ENCODE data around the gene NEUROD2. TPM values are rescaled to one million over a fixed set of nuclear protein-coding genes. Genes with fewer than 3 reads are reported as not detected.

NEUROD2 gene
- total and polyA plus RNA-seq, 5 donors = not detected

DNA sequence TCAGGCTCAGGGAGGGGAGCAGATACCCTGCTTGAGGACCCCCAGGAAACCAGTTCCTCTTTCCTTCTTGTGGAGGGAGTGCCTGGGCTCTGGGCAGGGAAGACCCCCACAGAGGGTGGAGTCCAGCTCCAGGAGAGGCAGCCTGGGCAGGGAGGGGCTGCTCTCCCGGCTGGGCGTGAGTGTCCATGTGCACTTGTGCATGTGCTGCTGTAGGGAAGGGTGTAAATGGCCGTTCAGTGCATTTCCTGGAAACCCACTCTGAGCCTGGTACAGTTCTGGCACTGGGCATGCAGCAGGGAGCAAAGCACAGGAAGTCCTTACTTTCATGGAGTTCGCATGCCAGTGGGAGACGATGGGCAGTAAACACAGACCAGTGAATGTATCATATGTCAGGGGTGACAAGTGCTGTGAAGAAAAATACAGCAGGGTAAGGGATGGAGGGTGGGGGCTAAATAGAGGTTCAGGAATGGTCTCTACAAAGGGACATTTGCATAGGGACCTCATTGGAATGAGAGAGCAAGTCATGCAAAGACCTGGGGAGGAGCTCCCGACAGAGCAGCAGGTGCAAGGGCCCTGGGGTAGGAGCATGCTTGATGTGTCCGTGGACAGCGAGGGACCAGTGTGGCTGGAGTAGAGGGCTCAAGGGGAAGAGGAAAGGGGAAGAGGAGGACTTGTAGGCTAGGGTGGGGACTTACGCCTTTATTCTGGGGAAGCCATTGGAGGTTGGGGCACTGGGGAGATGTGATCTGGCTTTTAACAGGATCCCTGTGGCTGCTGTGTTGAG, 34.8 kb upstream of the NEUROD2 start:
- H3K4me1 ChIP-seq (ENCODE audit: control insufficient read depth, insufficient read depth, low read length) = peaks cover 24% of the 10 kb centered on the region
- H3K27ac ChIP-seq (ENCODE audit: low read length) = no peak overlapping the region
- H3K9me3 ChIP-seq (ENCODE audit: control insufficient read depth, low read length) = no peaks in the 10 kb centered on the region
- no peak overlapping the region for H3K4me3 ChIP-seq (ENCODE audit: low read length)
- no peak for ATAC-seq
- no peak for DNase-seq
- no peaks in the 10 kb centered on the region for H3K27me3 ChIP-seq (ENCODE audit: control insufficient read depth, insufficient read depth)
- WGBS = 82% methylated on average over 9 of the region's 9 CpGs
- intact Hi-C loops (cut with DNase I) = loop anchor here in 1 of 4 donors (10.0 kb wide), 1 partner anchor 62 kb away; the partner anchor contains the start of gene ERBB2

DNA sequence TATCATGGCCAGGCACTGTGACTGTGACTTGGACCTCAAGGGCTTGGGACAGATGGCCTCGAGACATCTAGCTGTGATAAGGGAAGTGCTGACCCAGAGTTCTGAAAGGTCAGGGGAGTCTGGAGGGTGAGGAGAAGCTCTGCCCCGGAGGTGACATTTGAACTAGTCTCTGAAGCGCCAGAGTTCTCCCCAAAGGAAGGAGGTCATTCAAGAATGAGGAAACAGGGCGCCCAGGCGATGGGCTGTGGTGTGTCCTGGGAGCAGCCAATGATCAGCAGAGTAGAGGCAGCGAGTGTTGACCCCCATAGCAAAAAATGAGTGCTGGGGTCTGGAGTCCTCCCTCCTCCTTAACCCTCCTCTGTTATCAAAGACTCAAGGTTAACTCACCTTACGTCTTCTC, 34.2 kb upstream of the NEUROD2 start:
- Histone ChIP-seq H3K27me3 (ENCODE audit: control insufficient read depth, insufficient read depth) (no peaks in the 10 kb centered on the region), H3K4me1 (ENCODE audit: control insufficient read depth, insufficient read depth, low read length) (peaks cover 24% of the 10 kb centered on the region), H3K27ac (ENCODE audit: low read length) (no peak overlapping the region), H3K4me3 (ENCODE audit: low read length) (no peak overlapping the region), H3K9me3 (ENCODE audit: control insufficient read depth, low read length) (no peaks in the 10 kb centered on the region)
- 67% methylated on average over 7 of the region's 7 CpGs for WGBS
- intact Hi-C loops (cut with DNase I) = loop anchor here in 1 of 4 donors (10.0 kb wide), 1 partner anchor 63 kb away; the partner anchor contains the start of gene ERBB2
- ATAC-seq (no peak), DNase-seq (no peak)

DNA sequence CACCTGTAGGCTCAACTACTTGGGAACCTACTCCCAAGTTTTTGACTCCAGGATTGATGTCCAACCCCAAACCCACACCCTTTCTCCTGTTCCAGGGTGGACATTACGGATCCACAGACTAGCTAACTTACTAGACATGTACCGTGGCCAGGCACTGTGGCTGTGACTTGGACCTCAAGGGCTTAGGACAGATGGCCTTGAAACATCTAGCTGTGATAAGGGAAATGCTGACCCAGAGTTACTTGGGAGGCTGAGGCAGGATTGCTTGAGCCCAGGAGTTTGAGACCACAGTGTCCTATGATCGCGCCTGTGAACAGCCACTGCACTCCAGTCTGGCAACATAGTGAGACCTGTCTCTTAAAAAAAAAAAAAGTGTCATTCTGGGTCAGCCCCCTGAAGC, 33.4 kb upstream of the NEUROD2 start:
- Histone ChIP-seq H3K27me3 (ENCODE audit: control insufficient read depth, insufficient read depth) (no peaks in the 10 kb centered on the region), H3K4me1 (ENCODE audit: control insufficient read depth, insufficient read depth, low read length) (peaks cover 24% of the 10 kb centered on the region), H3K9me3 (ENCODE audit: control insufficient read depth, low read length) (no peaks in the 10 kb centered on the region), H3K27ac (ENCODE audit: low read length) (no peak overlapping the region), H3K4me3 (ENCODE audit: low read length) (no peak overlapping the region)
- no peak for ATAC-seq
- intact Hi-C loops (cut with DNase I) = loop anchor here in 1 of 4 donors (10.0 kb wide), 1 partner anchor 64 kb away; the partner anchor contains the start of gene ERBB2
- WGBS = 96% methylated on average over 4 of the region's 4 CpGs
- no peak for DNase-seq

DNA sequence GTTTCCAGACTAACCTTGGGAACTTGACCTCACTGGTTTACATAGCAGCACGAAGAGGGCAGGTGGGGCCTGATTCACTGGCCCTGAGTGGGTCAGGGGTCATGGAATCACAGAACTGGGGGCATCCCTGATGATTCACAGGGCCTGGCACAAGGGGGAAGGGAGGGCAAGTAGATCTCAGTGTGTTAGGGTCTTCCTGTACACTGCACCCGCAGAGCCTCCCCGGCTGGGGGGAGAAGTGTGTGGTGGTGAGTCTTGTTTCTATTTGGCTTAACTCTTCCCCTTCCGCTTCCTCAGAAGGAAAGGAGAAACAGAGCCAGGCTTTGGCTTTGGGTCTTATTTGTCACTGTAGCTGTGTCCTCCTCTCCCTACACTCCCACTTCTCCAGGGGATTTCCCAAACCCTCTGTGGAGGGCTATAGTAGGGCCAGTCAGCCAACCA, 32.9 kb upstream of the NEUROD2 start:
- Histone ChIP-seq H3K4me1 (ENCODE audit: control insufficient read depth, insufficient read depth, low read length) (peaks cover 24% of the 10 kb centered on the region), H3K27ac (ENCODE audit: low read length) (no peak overlapping the region), H3K9me3 (ENCODE audit: control insufficient read depth, low read length) (no peaks in the 10 kb centered on the region), H3K4me3 (ENCODE audit: low read length) (no peak overlapping the region), H3K27me3 (ENCODE audit: control insufficient read depth, insufficient read depth) (no peaks in the 10 kb centered on the region)
- DNase-seq (no peak), ATAC-seq (no peak)
- intact Hi-C loops (cut with DNase I) = loop anchor here in 1 of 4 donors (10.0 kb wide), 1 partner anchor 64 kb away; the partner anchor contains the start of gene ERBB2
- WGBS = 39% methylated on average over 4 of the region's 4 CpGs

DNA sequence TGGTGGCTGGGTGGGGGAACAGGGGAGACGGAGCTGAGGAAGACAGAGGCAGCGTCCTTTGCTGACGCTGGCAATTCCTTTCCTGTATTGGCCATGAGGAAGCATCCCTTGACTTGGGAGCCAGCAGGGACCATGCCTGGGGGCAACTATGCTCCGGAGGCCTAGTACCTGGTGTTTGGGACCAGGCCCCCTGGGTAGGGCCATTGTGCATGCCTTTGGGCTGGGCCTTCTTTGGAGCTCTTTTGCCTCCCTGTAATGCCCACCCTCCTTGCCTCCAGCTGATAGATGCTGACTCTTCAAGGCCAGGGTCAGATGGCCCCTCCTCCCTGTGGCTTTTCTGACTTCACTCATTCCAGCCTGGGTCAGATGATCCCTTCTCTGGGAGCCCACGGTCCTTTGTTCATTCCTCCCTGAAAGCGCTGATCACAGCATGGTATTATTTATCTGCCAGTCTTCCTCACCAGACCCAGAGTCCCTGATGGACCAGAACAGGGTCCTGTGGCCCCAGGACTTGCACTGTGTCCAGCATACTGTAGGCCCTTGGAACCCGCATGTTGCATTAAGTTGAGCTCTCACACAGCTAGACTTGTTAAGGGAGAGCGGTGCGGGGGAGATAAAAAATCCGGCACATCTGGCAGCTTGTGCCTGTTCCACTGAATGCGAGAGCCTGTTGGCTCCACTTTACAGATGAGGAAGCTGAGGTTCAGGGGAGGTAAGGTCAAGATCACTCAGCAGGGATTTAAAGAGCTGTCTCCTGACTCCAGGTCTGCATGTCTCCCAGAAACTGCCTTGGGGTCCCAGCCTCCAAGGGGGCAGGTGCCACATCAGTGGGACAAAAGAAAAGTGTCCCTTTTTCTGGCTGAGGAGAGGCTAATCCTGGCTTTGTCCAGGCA, 32.1 kb upstream of the NEUROD2 start:
- intact Hi-C loops (cut with DNase I) = loop anchor here in 1 of 4 donors (10.0 kb wide), 1 partner anchor 65 kb away; the partner anchor contains the start of gene ERBB2
- ATAC-seq (no peak), DNase-seq (no peak)
- Histone ChIP-seq H3K9me3 (ENCODE audit: control insufficient read depth, low read length) (no peaks in the 10 kb centered on the region), H3K4me3 (ENCODE audit: low read length) (no peak overlapping the region), H3K27ac (ENCODE audit: low read length) (no peak overlapping the region), H3K27me3 (ENCODE audit: control insufficient read depth, insufficient read depth) (no peaks in the 10 kb centered on the region), H3K4me1 (ENCODE audit: control insufficient read depth, insufficient read depth, low read length) (peaks cover 24% of the 10 kb centered on the region)
- 80% methylated on average over 11 of the region's 11 CpGs for WGBS

DNA sequence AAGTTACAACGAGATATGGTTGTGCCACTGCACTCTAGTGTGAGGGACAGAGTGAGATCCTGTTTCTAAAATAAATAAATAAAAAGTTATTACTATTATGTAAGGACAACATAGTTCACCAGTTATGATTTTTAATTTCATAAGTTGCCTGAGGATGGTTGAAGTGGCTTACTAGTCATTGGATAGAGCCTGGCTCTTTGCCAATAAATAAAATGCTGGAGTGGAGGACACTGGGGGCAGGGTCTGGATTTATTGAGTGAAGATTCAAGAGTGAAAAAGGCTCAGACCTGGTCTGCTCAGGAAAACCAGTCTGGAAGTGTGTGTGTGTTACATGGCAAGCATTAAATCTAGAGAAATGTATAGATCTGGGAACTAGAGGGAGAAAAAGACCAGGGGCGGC, 31.3 kb upstream of the NEUROD2 start:
- H3K4me3 ChIP-seq (ENCODE audit: low read length) = no peak overlapping the region
- 75% methylated on average over 2 of the region's 2 CpGs for WGBS

DNA sequence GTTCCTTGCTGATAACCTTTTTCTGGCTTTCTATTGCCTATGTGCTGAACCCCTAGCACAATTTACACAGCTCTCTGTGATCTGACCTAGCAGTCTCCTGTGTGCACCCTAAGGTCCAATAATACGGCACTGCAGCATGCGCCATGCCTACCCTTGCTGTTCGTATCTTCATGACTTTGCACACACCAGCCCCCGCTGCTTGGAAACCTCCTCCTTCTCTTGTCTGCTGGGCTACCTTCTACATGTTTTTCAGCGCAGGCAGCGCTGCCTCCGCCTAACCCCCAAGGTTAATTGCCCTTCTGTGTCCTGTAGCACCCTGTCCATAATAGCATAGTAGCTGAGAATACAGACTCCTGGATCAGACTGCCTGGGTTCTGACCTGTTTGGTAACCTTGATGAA, 30.6 kb upstream of the NEUROD2 start:
- no peak overlapping the region for H3K27ac ChIP-seq (ENCODE audit: low read length)
- intact Hi-C loops (cut with DNase I) = no loop called here
- H3K4me3 ChIP-seq (ENCODE audit: low read length) = no peak overlapping the region
- H3K27me3 ChIP-seq (ENCODE audit: control insufficient read depth, insufficient read depth) = no peaks in the 10 kb centered on the region
- DNase-seq (no peak), ATAC-seq (no peak)
- H3K9me3 ChIP-seq (ENCODE audit: control insufficient read depth, low read length) = no peaks in the 10 kb centered on the region
- WGBS = 92% methylated on average over 7 of the region's 7 CpGs
- peaks cover 22% of the 10 kb centered on the region for H3K4me1 ChIP-seq (ENCODE audit: control insufficient read depth, insufficient read depth, low read length)

More for the DNA sequence above, 31.3 kb upstream of the NEUROD2 start:
- no peaks in the 10 kb centered on the region for H3K27me3 ChIP-seq (ENCODE audit: control insufficient read depth, insufficient read depth)
- intact Hi-C loops (cut with DNase I) = no loop called here
- peaks cover 24% of the 10 kb centered on the region for H3K4me1 ChIP-seq (ENCODE audit: control insufficient read depth, insufficient read depth, low read length)
- ATAC-seq (no peak), DNase-seq (no peak)
- H3K27ac ChIP-seq (ENCODE audit: low read length) = no peak overlapping the region
- H3K9me3 ChIP-seq (ENCODE audit: control insufficient read depth, low read length) = no peaks in the 10 kb centered on the region

DNA sequence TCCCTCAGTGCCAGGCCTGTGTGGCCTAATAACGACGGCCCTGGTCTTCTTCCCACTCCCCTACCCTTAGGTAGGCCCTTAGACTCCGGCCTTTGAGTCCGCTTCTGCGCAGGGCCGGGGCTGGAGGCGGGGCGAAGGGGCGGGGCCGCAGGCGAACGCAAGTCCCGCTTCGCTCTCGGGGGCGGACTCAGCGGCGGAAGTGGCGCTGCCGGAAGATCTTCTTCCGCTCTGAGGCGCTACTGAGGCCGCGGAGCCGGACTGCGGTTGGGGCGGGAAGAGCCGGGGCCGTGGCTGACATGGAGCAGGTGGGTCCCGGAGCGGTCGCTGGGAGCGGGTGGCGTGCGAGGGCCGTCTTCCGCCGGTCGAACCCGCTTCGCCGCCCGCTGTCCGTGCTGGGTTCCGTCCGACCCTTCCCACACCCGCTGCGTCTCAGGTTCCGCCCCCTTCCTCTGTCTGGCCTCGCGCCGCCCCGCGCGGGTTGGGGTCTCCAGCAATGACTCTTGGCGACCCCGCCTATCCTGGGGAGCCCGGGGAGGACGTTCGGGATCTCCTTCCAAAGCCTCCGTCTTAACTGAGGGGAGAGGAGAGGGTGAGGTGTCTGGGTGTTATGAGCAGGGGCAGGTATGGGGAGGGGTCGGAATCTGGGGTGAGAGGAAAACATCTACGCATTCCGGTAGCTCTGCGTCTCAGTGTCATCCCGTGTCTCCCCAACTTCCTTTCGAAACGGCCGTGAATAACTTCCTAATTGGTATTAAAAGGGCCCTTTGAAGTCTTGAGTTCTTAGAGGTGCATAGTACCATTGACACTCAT, 29.4 kb upstream of the NEUROD2 start, which contains the start of gene STARD3:
STARD3 (plus strand) TSS at position 218 of the 810 bp plus-strand sequence. CDS start 16,388 bp downstream, outside the sequence.
- H3K4me1 ChIP-seq (ENCODE audit: control insufficient read depth, insufficient read depth, low read length) = peaks cover 16% of the 10 kb centered on the region
- WGBS = under 1% methylated on average over 69 of the region's 69 CpGs

DNA sequence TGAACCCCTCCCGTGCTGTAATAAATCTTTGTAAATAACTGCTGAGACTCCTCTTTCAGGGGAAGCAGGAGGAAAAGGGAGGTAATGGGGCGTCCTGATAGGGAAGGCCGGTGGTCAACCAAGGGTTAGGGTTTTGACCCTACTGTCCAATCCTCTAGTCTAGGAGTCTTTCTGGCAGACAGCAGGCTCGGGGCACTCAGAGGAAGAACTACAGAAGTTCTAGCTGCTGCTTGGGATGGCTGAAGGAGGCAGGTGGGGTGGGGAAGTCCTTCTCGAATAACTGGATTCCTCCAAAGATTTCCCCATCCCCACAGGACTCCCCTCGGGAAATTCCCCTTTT, 28.8 kb upstream of the NEUROD2 start:
- H3K27me3 ChIP-seq (ENCODE audit: control insufficient read depth, insufficient read depth) = no peaks in the 10 kb centered on the region
- no peaks in the 10 kb centered on the region for H3K9me3 ChIP-seq (ENCODE audit: control insufficient read depth, low read length)
- 22% methylated on average over 6 of the region's 6 CpGs for WGBS
- ATAC-seq = peak in 1 of 2 donors; percentile 1
- peaks cover 16% of the 10 kb centered on the region for H3K4me1 ChIP-seq (ENCODE audit: control insufficient read depth, insufficient read depth, low read length)
- no peak for DNase-seq
- intact Hi-C loops (cut with DNase I) = no loop called here
- H3K4me3 ChIP-seq (ENCODE audit: low read length) = peak overlapping the region; percentile 70
- H3K27ac ChIP-seq (ENCODE audit: low read length) = peak overlapping the region; percentile 80

More for the DNA sequence above, 29.4 kb upstream of the NEUROD2 start, which contains the start of gene STARD3:
- intact Hi-C loops (cut with DNase I) = no loop called here
- DNase-seq (peak; percentile 94 to 97 (median 97)), ATAC-seq (peak; percentile 94 to 96)
- H3K4me3 ChIP-seq (ENCODE audit: low read length) = peak within 1 kb of the TSS; percentile 70
- peak within 1 kb of the TSS; percentile 80 for H3K27ac ChIP-seq (ENCODE audit: low read length)
- H3K27me3 ChIP-seq (ENCODE audit: control insufficient read depth, insufficient read depth) = no peaks in the 10 kb centered on the region
- no peaks in the 10 kb centered on the region for H3K9me3 ChIP-seq (ENCODE audit: control insufficient read depth, low read length)

DNA sequence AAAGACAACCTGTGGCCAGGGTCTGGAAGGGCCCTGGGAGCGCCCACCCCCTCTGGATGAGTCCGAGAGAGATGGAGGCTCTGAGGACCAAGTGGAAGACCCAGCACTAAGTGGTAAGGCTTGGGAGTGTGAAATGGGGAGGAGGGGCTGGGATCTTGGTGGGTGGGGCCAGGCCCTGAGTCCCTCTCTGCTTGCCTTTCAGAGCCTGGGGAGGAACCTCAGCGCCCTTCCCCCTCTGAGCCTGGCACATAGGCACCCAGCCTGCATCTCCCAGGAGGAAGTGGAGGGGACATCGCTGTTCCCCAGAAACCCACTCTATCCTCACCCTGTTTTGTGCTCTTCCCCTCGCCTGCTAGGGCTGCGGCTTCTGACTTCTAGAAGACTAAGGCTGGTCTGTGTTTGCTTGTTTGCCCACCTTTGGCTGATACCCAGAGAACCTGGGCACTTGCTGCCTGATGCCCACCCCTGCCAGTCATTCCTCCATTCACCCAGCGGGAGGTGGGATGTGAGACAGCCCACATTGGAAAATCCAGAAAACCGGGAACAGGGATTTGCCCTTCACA, 28.0 kb upstream of the NEUROD2 start:
- intact Hi-C loops (cut with DNase I) = no loop called here
- 89% methylated on average over 8 of the region's 8 CpGs for WGBS
- ATAC-seq (no peak), DNase-seq (peak in 1 of 3 donors; percentile 71)
- Histone ChIP-seq H3K4me3 (ENCODE audit: low read length) (no peak overlapping the region), H3K27me3 (ENCODE audit: control insufficient read depth, insufficient read depth) (no peaks in the 10 kb centered on the region), H3K9me3 (ENCODE audit: control insufficient read depth, low read length) (no peaks in the 10 kb centered on the region), H3K4me1 (ENCODE audit: control insufficient read depth, insufficient read depth, low read length) (peaks cover 11% of the 10 kb centered on the region), H3K27ac (ENCODE audit: low read length) (no peak overlapping the region)
